Measurements from ENCODE around the gene PEX26. TPM values are rescaled to one million over a fixed set of nuclear protein-coding genes. Genes with fewer than 3 reads are reported as not detected.

PEX26 gene
- total RNA-seq, 1 experiment from 2014 or later, result 21.9 TPM

GRCh38 chr22:18042685-18043084, 35.1 kb upstream of the PEX26 start:
- CTCF ChIA-PET, result no interaction called here
- ATAC-seq (no peak), DNase-seq (ENCODE audit: low read depth, low spot score) (no peak)
- Histone ChIP-seq H3K4me3 (ENCODE audit: low read depth in 2 of 2, low read length in 2 of 2) (no peak overlapping the region), H3K27ac (ENCODE audit: low read length) (no peak overlapping the region), H3K4me1 (ENCODE audit: control insufficient read depth, insufficient read depth, low read length) (no peaks in the 10 kb centered on the region), H3K9me3 (ENCODE audit: control insufficient read depth, insufficient read depth, low read depth, low read length) (no peaks in the 10 kb centered on the region), H3K27me3 (ENCODE audit: control insufficient read depth, insufficient read depth, low read length) (no peaks in the 10 kb centered on the region), H3K36me3 (ENCODE audit: control insufficient read depth, insufficient read depth, low read length) (no peaks in the 10 kb centered on the region)
- intact Hi-C loops (cut with micrococcal nuclease; ENCODE audit: unreplicated experiment), result no loop called here
- POLR2A ChIA-PET, result no interaction called here
- in situ Hi-C loops (cut with HindIII; ENCODE audit: low pct_unique_long_range_greater_than_20kb, low sequenced_read_pairs), result no loop called here
- TF ChIP-seq CTCF (IDR thresholded peaks at IDR 0.05) (no peak), POLR2AphosphoS5 (IDR thresholded peaks at IDR 0.05; ENCODE audit: low read depth, low read length) (no peak), SIN3A (IDR thresholded peaks at IDR 0.05; ENCODE audit: borderline replicate concordance, insufficient read depth, low read depth, low read length) (no peak), TCF7L2 (IDR thresholded peaks at IDR 0.05; ENCODE audit: low read depth, low read length) (no peak)
- TF ChIP-seq, protein P1, sequence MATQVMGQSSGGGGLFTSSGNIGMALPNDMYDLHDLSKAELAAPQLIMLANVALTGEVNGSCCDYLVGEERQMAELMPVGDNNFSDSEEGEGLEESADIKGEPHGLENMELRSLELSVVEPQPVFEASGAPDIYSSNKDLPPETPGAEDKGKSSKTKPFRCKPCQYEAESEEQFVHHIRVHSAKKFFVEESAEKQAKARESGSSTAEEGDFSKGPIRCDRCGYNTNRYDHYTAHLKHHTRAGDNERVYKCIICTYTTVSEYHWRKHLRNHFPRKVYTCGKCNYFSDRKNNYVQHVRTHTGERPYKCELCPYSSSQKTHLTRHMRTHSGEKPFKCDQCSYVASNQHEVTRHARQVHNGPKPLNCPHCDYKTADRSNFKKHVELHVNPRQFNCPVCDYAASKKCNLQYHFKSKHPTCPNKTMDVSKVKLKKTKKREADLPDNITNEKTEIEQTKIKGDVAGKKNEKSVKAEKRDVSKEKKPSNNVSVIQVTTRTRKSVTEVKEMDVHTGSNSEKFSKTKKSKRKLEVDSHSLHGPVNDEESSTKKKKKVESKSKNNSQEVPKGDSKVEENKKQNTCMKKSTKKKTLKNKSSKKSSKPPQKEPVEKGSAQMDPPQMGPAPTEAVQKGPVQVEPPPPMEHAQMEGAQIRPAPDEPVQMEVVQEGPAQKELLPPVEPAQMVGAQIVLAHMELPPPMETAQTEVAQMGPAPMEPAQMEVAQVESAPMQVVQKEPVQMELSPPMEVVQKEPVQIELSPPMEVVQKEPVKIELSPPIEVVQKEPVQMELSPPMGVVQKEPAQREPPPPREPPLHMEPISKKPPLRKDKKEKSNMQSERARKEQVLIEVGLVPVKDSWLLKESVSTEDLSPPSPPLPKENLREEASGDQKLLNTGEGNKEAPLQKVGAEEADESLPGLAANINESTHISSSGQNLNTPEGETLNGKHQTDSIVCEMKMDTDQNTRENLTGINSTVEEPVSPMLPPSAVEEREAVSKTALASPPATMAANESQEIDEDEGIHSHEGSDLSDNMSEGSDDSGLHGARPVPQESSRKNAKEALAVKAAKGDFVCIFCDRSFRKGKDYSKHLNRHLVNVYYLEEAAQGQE (IDR thresholded peaks at IDR 0.05; ENCODE audit: insufficient read depth in 1 of 2, low read depth in 2 of 2, low read length in 1 of 2), result no peak
- BruUV-seq (replicated peaks), result no TSS peak

- DNase-seq (ENCODE audit: low read depth, low spot score) (no peak), ATAC-seq (no peak)
- no peaks in the 10 kb centered on the region for H3K4me1 ChIP-seq (ENCODE audit: control insufficient read depth, insufficient read depth, low read length)
- intact Hi-C loops (cut with micrococcal nuclease; ENCODE audit: unreplicated experiment), result no loop called here
- ChIA-PET POLR2A (no interaction called here), CTCF (no interaction called here)
- H3K27ac ChIP-seq (ENCODE audit: low read length), result no peak overlapping the region
- no peak for TF ChIP-seq CTCF (IDR thresholded peaks at IDR 0.05)
- TF ChIP-seq TCF7L2 (IDR thresholded peaks at IDR 0.05; ENCODE audit: low read depth, low read length), result no peak
- TF ChIP-seq, protein P1 (IDR thresholded peaks at IDR 0.05; ENCODE audit: insufficient read depth in 1 of 2, low read depth in 2 of 2, low read length in 1 of 2), result no peak
- no peak for TF ChIP-seq POLR2AphosphoS5 (IDR thresholded peaks at IDR 0.05; ENCODE audit: low read depth, low read length)
- no peak for TF ChIP-seq SIN3A (IDR thresholded peaks at IDR 0.05; ENCODE audit: borderline replicate concordance, insufficient read depth, low read depth, low read length)
- BruUV-seq (replicated peaks), result no TSS peak
- no peaks in the 10 kb centered on the region for H3K36me3 ChIP-seq (ENCODE audit: control insufficient read depth, insufficient read depth, low read length)
- H3K27me3 ChIP-seq (ENCODE audit: control insufficient read depth, insufficient read depth, low read length), result no peaks in the 10 kb centered on the region
- in situ Hi-C loops (cut with HindIII; ENCODE audit: low pct_unique_long_range_greater_than_20kb, low sequenced_read_pairs), result no loop called here
- H3K4me3 ChIP-seq (ENCODE audit: low read depth in 2 of 2, low read length in 2 of 2), result no peak overlapping the region
- H3K9me3 ChIP-seq (ENCODE audit: control insufficient read depth, insufficient read depth, low read depth, low read length), result no peaks in the 10 kb centered on the region
These were observed 33.1 kb upstream of the PEX26 start for GRCh38 chr22:18044548-18045271.
